HEK293T (cell line): Measurements from ENCODE around the gene DCANP1.
A peak's percentile ranks its signal among the peaks of the same experiment; 100 is the strongest.

Experiments used
- CTCF ChIA-PET: fragments of 350-600 bp; formaldehyde crosslinking; extraction: SDS; loops from one replicate; lab custom pipeline; 2021; ENCODE audit warnings: antibody characterized with exemption, inconsistent platforms; lab: Yijun Ruan, JAX
- POLR2A ChIA-PET: fragments of 350-600 bp; formaldehyde crosslinking; extraction: SDS; loops from one replicate; lab custom pipeline; 2020; ENCODE audit warnings: antibody characterized with exemption, inconsistent platforms; lab: Yijun Ruan, JAX
- DNase-seq: peaks from one replicate; pipeline ENCODE4 v3.0.0; 2012; ENCODE audit warnings: mixed read lengths; ENCODE audit errors: extremely low spot score
- ARNT ChIP-seq: fragments of 450-650 bp; IDR thresholded peaks from 2 replicates; pipeline ENCODE4 v1.6.1; 2017; ENCODE audit warnings: mild to moderate bottlenecking
- BHLHE40 ChIP-seq: fragments of 450-650 bp; IDR thresholded peaks from 2 replicates; pipeline ENCODE4 v1.6.1; 2016; ENCODE audit warnings: mild to moderate bottlenecking, moderate library complexity, borderline replicate concordance
- CTBP1 ChIP-seq: fragments of 450-650 bp; IDR thresholded peaks from 2 replicates; pipeline ENCODE4 v1.6.1; 2016; ENCODE audit warnings: borderline replicate concordance
- ELF4 ChIP-seq: fragments of 450-650 bp; IDR thresholded peaks from 2 replicates; pipeline ENCODE4 v1.6.1; 2017; ENCODE audit warnings: antibody characterized with exemption
- FOXA1 ChIP-seq: fragments of 450-650 bp; IDR thresholded peaks from 2 replicates; pipeline ENCODE4 v1.6.1; 2016; ENCODE audit warnings: mild to moderate bottlenecking
- FOXK2 ChIP-seq: fragments of 450-650 bp; IDR thresholded peaks from 2 replicates; pipeline ENCODE4 v1.6.1; 2016; ENCODE audit warnings: mild to moderate bottlenecking
- FOXM1 ChIP-seq: fragments of 450-650 bp; IDR thresholded peaks from 2 replicates; pipeline ENCODE4 v1.6.1; 2017; ENCODE audit warnings: mild to moderate bottlenecking, borderline replicate concordance
- HDGF ChIP-seq: fragments of 450-650 bp; IDR thresholded peaks from 2 replicates; pipeline ENCODE4 v1.6.1; 2017; ENCODE audit warnings: antibody characterized with exemption, borderline replicate concordance
- L3MBTL2 ChIP-seq: fragments of 450-650 bp; conservative IDR thresholded peaks from 2 replicates; pipeline ENCODE4 v1.6.1; 2016; ENCODE audit warnings: mild to moderate bottlenecking
- NFRKB ChIP-seq: fragments of 450-650 bp; IDR thresholded peaks from 2 replicates; pipeline ENCODE4 v1.6.1; 2016; ENCODE audit warnings: mild to moderate bottlenecking, moderate library complexity
- SP1 ChIP-seq: fragments of 450-650 bp; IDR thresholded peaks from 2 replicates; pipeline ENCODE4 v1.6.1; 2017
- SUZ12 ChIP-seq: fragments of 450-650 bp; IDR thresholded peaks from 2 replicates; pipeline ENCODE4 v1.6.1; 2016; ENCODE audit warnings: mild to moderate bottlenecking
- TARDBP ChIP-seq: fragments of 450-650 bp; IDR thresholded peaks from 2 replicates; pipeline ENCODE4 v1.6.1; 2016
- ZNF384 ChIP-seq: fragments of 450-650 bp; IDR thresholded peaks from 2 replicates; pipeline ENCODE4 v1.6.1; 2016
- TF ChIP-seq, protein P1 (sequence below): fragments of 450-650 bp; IDR thresholded peaks from 2 replicates; pipeline ENCODE4 v1.6.1; 2016

Gene DCANP1

DNA sequence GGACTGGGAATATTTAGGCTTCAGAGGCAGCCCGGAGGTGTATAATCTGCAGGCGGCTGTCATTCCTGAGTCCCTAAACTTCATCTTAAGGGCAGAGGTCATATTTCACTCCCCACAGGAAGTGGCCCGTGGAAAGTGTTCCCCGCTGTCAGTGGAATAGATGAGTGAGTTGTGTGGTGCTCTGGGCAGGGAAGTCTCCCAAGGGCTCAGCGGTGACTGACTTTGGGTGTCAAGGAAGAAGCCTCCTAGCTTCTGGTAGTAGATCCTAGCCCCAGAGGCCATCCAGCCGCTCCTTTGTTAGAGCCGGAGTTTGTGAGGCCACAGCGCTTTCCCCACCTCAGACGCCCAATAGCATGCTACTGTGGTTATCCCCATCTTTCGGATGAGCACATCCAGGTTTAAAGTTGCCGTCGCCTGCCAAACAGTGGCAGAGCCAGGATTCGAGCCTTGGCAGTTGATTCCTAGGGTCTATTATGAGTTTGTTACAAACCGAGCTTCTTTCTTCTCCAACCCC is 43.9 kb upstream of the DCANP1 start:
- CTCF ChIA-PET, result interaction anchor here (1.5 to 2.7 kb wide), 5 partner anchors 13 to 70 kb away, joined by 5 to 8 read pairs (median 6); no protein-coding TSS in a partner anchor
- no peak for TF ChIP-seq SP1
- no peak for TF ChIP-seq L3MBTL2
- no peak for TF ChIP-seq TARDBP
- no peak for TF ChIP-seq BHLHE40
- TF ChIP-seq ARNT, result no peak
- TF ChIP-seq FOXK2, result no peak
- POLR2A ChIA-PET, result interaction anchor here (0.9 to 1.3 kb wide), 4 partner anchors 8 to 57 kb away, joined by 3 to 5 read pairs (median 4); no protein-coding TSS in a partner anchor
- no peak for DNase-seq

DNA sequence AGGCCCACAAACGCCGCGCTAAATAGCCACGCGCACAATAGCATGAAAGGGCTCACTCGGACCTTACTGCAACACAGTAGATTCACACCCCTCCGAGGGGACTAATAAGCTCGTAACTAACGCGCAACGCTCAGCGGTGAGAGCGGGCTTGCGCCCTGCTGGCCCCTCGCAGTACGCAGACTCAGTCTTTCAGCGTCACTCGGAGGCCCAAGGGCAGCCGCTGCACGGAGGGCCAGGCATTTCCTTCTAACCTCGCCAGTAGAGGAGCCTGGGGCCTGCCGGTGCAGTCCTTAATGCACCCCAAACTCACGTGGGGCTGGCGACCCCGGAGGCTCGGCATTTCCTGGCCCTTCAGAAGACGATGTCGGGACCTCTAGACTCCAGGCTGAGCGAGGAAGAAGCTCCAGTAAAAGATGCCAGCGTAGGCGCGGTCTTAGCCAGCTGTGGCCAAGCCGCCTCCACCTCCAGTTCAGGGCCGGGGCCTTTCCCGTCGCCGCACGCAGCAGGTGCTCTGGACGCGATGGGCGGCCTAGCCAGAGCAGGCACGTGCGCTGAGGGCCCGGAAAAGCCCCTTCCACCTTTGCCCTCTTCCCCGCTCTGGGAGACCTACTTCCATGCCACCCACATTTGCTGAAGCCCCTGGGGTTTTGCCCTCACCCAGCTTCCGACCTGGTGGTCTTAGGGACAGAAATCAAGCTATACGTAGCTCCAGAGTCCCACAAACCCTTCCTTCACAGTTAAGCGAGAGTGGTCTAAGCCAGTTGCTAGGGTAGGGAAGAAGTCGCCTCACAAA is 43.3 kb upstream of the DCANP1 start:
- CTCF ChIA-PET, result interaction anchor here (1.5 to 2.7 kb wide), 5 partner anchors 13 to 70 kb away, joined by 5 to 8 read pairs (median 6); no protein-coding TSS in a partner anchor
- POLR2A ChIA-PET, result interaction anchor here (1.1 to 1.3 kb wide), 2 partner anchors 9 to 24 kb away, joined by 3 to 4 read pairs; no protein-coding TSS in a partner anchor
- no peak for DNase-seq
- TF ChIP-seq ZNF384, result no peak
- TF ChIP-seq SUZ12, result no peak
- TF ChIP-seq, protein P1, sequence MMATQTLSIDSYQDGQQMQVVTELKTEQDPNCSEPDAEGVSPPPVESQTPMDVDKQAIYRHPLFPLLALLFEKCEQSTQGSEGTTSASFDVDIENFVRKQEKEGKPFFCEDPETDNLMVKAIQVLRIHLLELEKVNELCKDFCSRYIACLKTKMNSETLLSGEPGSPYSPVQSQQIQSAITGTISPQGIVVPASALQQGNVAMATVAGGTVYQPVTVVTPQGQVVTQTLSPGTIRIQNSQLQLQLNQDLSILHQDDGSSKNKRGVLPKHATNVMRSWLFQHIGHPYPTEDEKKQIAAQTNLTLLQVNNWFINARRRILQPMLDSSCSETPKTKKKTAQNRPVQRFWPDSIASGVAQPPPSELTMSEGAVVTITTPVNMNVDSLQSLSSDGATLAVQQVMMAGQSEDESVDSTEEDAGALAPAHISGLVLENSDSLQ, result no peak
- no peak for TF ChIP-seq NFRKB
- TF ChIP-seq SP1, result no peak
- no peak for TF ChIP-seq FOXM1
- TF ChIP-seq FOXA1, result no peak
- TF ChIP-seq BHLHE40, result no peak

DNA sequence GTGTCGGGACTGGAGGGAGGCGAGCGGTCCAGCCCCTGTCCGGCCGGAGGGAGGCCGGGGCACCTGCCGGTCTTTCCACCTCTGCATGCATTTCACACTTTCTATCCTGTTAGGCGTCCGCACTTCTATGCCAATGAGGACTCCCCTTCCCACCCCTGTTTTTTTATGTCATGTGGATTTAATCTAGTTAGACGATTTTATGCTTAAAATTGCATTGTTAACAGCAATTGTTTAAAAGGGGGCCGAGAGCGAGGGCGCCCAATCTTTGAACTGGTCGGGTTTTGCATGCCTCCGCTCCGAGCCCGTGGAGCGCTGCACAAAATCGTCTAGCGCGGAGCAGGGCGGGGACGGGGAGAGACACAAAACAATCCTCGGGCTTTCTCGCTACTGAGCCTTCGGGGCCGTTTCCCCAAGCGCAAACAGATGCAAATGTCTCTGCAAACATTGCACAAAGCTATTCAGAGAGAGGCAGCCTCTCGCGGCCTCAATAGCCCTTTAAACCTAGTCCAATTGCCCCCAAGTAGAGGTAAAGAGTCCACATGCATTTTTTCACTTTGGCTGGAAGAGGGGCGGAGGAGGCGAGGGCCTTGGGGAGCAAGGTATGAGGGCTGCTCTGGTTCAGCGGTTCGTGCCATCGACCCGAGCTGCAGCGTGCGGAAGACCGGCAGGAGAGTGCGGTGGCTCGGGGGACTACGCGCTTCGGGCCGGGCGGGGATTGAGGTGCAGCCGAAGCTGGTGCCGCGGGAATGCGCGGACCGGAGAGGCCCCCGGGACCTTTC is 42.5 kb upstream of the DCANP1 start:
- no peak for DNase-seq
- ChIA-PET CTCF (interaction anchor here (1.5 to 3.4 kb wide), 3 partner anchors 12 to 62 kb away, joined by 6 to 14 read pairs (median 8); no protein-coding TSS in a partner anchor), POLR2A (no interaction called here)
- TF ChIP-seq FOXM1, result no peak

DNA sequence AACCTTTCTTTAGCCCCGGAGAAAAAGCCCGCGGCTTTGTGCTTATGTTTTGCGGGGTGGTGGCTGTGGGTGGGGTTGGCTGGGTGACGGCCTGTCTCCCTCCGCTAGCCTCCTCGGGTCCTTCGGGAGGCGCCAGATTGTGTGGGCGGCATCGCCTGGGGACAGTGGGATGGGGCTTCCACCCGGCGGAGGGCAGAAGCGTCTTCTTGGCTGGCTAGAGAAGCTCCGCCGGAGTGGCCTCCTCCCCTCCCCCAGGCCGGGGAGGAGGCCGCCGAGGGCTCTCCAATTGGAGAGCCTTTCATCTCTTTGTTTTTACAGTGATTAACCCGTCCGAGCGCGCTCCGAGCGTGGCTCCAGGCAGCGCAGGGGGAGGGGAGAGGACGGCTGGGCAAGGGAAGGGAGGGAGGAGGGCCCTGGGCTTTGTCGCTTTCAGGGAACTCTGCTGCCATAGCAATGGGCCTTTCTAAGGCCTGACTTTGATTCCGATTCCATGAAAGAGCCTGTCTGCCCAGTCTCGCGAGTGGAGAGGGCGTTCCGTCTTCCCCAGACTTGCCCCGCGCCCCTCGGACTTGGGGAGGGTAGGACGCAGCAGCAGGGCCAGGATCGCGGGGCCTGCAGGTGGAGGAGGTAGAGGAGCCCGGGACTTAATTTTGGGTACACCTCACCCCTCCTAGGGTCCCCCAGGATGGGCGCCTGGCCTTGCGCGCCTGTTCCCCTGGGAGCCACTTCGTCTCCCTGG is 41.7 kb upstream of the DCANP1 start:
- ChIA-PET POLR2A (interaction anchor here (1.0 to 1.5 kb wide), 4 partner anchors 9 to 53 kb away, joined by 3 to 4 read pairs (median 4); no protein-coding TSS in a partner anchor), CTCF (interaction anchor here (1.2 to 3.4 kb wide), 2 partner anchors 23 to 60 kb away, joined by 3 to 14 read pairs; no protein-coding TSS in a partner anchor)
- TF ChIP-seq FOXK2 (no peak), TARDBP (no peak)
- peak; percentile 80 for DNase-seq

DNA sequence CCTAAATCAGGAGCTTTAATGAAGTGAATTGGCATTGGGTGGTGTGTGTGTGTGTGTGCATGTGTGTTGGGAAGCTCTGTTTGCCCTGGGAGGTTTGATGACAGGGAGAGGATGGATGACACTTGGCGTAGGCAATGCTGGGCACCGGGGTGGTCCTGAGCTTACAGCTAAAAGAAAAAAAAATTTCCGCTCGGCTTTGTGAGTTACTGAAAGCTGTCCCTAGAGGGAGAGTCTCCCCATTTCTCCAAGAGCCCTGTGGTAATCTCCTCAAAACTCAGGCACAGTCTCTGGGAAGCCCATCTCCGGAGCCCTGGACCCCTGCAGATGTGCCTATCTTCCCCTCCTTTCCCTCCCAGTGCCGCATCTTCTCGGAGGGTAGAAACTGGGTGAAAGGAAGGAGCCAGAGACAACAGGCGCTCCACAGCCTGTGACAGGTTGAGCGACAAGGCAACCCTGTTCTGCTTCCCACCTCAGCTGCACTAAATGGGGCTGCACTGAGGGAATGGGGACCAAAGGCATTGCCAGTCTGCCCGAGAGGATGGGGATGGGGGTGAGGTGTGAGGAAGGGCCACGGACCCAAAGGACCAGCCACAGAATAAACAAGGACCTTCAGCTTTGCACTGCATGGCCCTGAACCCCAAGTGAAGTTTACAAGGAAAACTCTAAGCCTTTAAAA is 40.8 kb upstream of the DCANP1 start:
- no peak for TF ChIP-seq L3MBTL2
- no peak for TF ChIP-seq ELF4
- no peak for TF ChIP-seq FOXM1
- TF ChIP-seq SUZ12, result no peak
- TF ChIP-seq BHLHE40, result no peak
- TF ChIP-seq FOXA1, result no peak
- no peak for TF ChIP-seq SP1
- TF ChIP-seq CTBP1, result no peak
- TF ChIP-seq HDGF, result no peak
- TF ChIP-seq ZNF384, result no peak
- TF ChIP-seq NFRKB, result no peak
- TF ChIP-seq, protein P1, result no peak
- CTCF ChIA-PET, result interaction anchor here (0.9 to 3.4 kb wide), 4 partner anchors 10 to 64 kb away, joined by 3 to 14 read pairs (median 3); no protein-coding TSS in a partner anchor
- POLR2A ChIA-PET, result interaction anchor here (1.0 to 1.5 kb wide), 4 partner anchors 10 to 54 kb away, joined by 3 to 4 read pairs (median 4); no protein-coding TSS in a partner anchor
- DNase-seq, result no peak

DNA sequence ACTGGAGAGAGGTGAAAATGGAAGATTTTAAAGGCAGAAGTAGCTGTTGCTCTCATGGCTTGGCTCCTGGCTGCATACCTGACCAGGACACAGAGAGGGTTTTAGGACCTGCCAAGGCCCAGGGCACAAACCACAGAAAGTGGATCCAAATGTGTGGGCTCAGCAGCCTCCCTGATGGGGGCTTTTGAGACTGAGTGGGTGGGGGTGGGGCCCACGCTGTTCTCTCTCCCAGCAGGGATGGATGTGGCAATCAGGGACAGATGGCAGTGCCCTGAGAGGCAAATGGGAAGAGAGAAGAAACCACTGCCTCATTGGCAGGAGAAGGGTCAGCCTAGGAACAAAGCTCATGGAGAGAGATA is 39.9 kb upstream of the DCANP1 start:
- POLR2A ChIA-PET, result no interaction called here
- no peak for DNase-seq
- TF ChIP-seq BHLHE40 (no peak), ELF4 (no peak), FOXA1 (no peak), NFRKB (no peak)
- TF ChIP-seq, protein P1, result no peak
- CTCF ChIA-PET, result interaction anchor here (0.9 to 3.4 kb wide), 2 partner anchors 21 to 65 kb away, joined by 3 to 14 read pairs; no protein-coding TSS in a partner anchor
